ENCODE results near the gene TNRC6A. TPM values are rescaled to one million over a fixed set of nuclear protein-coding genes. Genes with fewer than 3 reads are reported as not detected.

The TNRC6A gene
- total RNA-seq, 1 donor from 2014 or later: 79.6 TPM

DNA sequence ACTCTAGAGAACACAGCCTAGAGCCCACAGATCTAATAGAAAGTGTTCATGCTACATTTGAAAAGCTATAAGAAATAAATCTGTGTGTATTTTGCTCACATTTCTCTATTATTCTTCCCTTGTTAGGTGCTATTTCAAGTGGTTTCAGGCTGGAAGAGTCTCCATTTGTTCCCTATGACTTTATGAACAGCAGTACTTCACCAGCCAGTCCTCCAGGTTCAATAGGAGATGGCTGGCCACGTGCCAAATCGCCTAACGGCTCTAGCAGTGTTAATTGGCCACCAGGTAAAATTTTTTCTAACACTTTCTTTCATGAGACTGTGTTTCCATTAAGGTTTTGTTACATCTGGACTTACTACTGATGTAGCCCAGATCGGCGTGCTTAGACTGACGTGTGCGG, 85.6 kb downstream of the TNRC6A start:
- H3K36me3 Mint-ChIP-seq (ENCODE audit: low read depth): peaks cover 21% of the 10 kb centered on the region

DNA sequence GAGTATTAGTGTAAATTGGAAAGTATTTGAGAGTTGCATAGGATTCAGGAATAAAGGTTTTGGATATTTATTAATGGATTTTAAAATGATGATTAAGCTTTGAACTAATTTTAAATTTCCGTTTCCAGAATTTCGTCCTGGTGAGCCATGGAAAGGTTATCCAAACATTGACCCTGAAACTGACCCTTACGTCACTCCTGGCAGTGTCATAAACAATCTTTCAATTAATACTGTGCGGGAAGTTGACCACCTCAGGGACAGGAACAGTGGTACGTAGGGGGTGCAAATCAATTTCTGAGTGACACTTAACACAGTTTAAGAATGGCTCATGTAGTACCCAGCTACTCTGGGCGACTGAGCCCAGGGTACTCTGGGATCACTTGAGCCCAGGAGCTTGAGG, 87.2 kb downstream of the TNRC6A start:
- no peak for DNase-seq (ENCODE audit: low read depth, low spot score)
- Mint-ChIP-seq H3K4me3 (no peak overlapping the region), H3K4me1 (no peaks in the 10 kb centered on the region), H3K27me3 (ENCODE audit: low read depth) (no peaks in the 10 kb centered on the region), H3K9me3 (no peaks in the 10 kb centered on the region), H3K27ac (ENCODE audit: unreplicated experiment) (no peak overlapping the region), H3K36me3 (ENCODE audit: low read depth) (peaks cover 17% of the 10 kb centered on the region)
- TF ChIP-seq, protein P1, sequence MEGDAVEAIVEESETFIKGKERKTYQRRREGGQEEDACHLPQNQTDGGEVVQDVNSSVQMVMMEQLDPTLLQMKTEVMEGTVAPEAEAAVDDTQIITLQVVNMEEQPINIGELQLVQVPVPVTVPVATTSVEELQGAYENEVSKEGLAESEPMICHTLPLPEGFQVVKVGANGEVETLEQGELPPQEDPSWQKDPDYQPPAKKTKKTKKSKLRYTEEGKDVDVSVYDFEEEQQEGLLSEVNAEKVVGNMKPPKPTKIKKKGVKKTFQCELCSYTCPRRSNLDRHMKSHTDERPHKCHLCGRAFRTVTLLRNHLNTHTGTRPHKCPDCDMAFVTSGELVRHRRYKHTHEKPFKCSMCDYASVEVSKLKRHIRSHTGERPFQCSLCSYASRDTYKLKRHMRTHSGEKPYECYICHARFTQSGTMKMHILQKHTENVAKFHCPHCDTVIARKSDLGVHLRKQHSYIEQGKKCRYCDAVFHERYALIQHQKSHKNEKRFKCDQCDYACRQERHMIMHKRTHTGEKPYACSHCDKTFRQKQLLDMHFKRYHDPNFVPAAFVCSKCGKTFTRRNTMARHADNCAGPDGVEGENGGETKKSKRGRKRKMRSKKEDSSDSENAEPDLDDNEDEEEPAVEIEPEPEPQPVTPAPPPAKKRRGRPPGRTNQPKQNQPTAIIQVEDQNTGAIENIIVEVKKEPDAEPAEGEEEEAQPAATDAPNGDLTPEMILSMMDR (conservative IDR thresholded peaks at IDR 0.05): no peak

More for the DNA sequence above, 85.6 kb downstream of the TNRC6A start:
- Mint-ChIP-seq H3K27ac (ENCODE audit: unreplicated experiment) (peak overlapping the region; percentile 14), H3K4me1 (no peaks in the 10 kb centered on the region), H3K9me3 (no peaks in the 10 kb centered on the region), H3K27me3 (ENCODE audit: low read depth) (no peaks in the 10 kb centered on the region), H3K4me3 (no peak overlapping the region)
- TF ChIP-seq, protein P1 (conservative IDR thresholded peaks at IDR 0.05): no peak
- DNase-seq (ENCODE audit: low read depth, low spot score): no peak

DNA sequence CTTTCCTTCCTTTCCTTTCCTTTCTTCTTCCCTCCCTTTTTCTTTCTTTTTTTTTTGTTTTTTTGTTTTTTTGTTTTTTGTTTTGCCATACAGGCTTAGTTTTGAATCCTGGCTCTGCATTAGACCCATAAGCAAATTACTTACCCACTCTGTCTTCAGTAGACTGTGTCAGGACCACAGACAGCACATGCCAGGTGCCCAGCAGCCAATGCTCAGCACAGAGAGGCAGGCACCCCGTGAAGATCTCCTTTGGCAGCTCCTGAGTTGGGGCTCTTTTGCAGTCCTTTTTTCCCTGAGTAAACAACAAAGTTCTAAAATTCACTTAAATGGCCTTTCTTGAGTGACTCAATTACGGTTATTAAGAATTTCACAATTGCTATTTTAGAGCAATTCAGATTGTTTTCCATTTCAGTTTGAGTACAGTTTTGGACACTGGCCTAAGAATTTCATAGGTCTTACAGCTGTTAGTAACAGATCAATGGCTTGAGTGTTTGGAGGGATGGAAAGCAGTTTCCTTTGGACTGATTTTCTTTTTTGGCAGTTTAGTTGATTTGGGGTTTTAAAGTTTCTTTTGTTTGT, 90.1 kb downstream of the TNRC6A start:
- no peaks in the 10 kb centered on the region for H3K4me1 Mint-ChIP-seq
- no peak for DNase-seq (ENCODE audit: low read depth, low spot score)
- H3K36me3 Mint-ChIP-seq (ENCODE audit: low read depth): peaks cover 14% of the 10 kb centered on the region
- no peaks in the 10 kb centered on the region for H3K9me3 Mint-ChIP-seq
- TF ChIP-seq, protein P1 (conservative IDR thresholded peaks at IDR 0.05): no peak
- H3K27ac Mint-ChIP-seq (ENCODE audit: unreplicated experiment): peak overlapping the region; percentile 63
- H3K27me3 Mint-ChIP-seq (ENCODE audit: low read depth): no peaks in the 10 kb centered on the region
- no peak overlapping the region for H3K4me3 Mint-ChIP-seq

DNA sequence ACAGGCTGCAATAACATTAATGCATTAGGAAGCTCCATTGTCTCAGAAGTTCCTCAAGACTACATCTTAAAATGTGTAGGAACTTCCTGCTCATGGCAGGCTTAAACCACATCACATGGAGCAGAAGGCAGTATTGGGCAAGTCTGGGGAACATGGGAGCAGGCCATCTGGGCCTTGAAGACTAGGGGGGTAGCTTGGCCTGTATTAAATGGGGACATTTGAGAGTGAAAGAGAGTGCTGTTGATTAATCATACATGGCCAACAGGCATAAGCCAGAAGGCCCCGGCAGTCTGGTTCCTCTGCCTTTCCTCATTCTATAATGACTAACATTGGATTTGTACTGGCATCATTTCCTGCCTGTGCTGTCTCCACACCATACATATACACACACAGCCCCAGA, 91.1 kb downstream of the TNRC6A start:
- Mint-ChIP-seq H3K27ac (ENCODE audit: unreplicated experiment) (no peak overlapping the region), H3K27me3 (ENCODE audit: low read depth) (no peaks in the 10 kb centered on the region), H3K4me3 (no peak overlapping the region), H3K4me1 (no peaks in the 10 kb centered on the region), H3K36me3 (ENCODE audit: low read depth) (peaks cover 8% of the 10 kb centered on the region), H3K9me3 (no peaks in the 10 kb centered on the region)
- DNase-seq (ENCODE audit: low read depth, low spot score): no peak
- TF ChIP-seq, protein P1 (conservative IDR thresholded peaks at IDR 0.05): no peak

DNA sequence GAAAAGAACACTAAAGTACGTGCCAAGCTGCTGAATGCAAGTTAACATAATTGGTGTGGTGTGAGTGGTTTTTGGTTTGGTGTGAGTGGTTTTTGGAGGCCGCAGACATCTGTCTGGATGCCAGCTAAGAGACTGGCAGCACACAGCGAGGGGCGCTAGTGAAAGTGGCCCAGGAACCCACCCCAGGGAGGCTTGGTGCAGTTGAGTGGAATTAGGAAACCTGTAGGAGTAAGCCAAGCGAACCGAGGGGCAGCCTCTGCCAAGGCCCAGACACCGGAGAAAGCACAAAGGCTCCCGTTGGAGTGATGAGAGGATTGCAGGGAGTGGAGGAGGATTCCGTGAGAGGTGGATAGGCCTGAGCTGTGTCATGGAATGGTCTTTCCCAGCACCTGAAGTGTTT, 91.7 kb downstream of the TNRC6A start:
- H3K27ac Mint-ChIP-seq (ENCODE audit: unreplicated experiment): peak overlapping the region; percentile 57
- TF ChIP-seq, protein P1 (conservative IDR thresholded peaks at IDR 0.05): no peak
- no peaks in the 10 kb centered on the region for H3K9me3 Mint-ChIP-seq
- H3K36me3 Mint-ChIP-seq (ENCODE audit: low read depth): peaks cover 12% of the 10 kb centered on the region
- H3K4me3 Mint-ChIP-seq: no peak overlapping the region
- no peaks in the 10 kb centered on the region for H3K27me3 Mint-ChIP-seq (ENCODE audit: low read depth)
- no peaks in the 10 kb centered on the region for H3K4me1 Mint-ChIP-seq
- DNase-seq (ENCODE audit: low read depth, low spot score): no peak
